NCI-H1092 (cell line): ENCODE data around the gene SLC36A1.
"Not testable (repeated sequence)": the region's sequence is repeated elsewhere in the genome, so short reads cannot be mapped to it uniquely, and the experiment has no call there.

Experiments used
- DNase-seq: peaks from one replicate; lab custom pipeline; 2025; lab: John Stamatoyannopoulos, UW

The SLC36A1 gene

GRCh38 chr5:151447174-151448037 lies at the start of gene SLC36A1:
SLC36A1 (plus strand) TSS chr5:151447603; CDS start chr5:151458793, 11,190 bp downstream.
- peak; percentile 84 for DNase-seq

GRCh38 chr5:151405334-151406160 lies 41.9 kb upstream of the SLC36A1 start:
- DNase-seq, result no peak

GRCh38 chr5:151406322-151406947 lies 41.0 kb upstream of the SLC36A1 start:
- DNase-seq, result no peak

- DNase-seq, result no peak
Observed at GRCh38 chr5:151408591-151409230, 38.7 kb upstream of the SLC36A1 start.

GRCh38 chr5:151413800-151414199 lies 33.6 kb upstream of the SLC36A1 start:
- no peak for DNase-seq

- no peak for DNase-seq
Observed at GRCh38 chr5:151414536-151414935, 32.9 kb upstream of the SLC36A1 start.

GRCh38 chr5:151417712-151418111 lies 29.7 kb upstream of the SLC36A1 start:
- no peak for DNase-seq

GRCh38 chr5:151420127-151420526 lies 27.3 kb upstream of the SLC36A1 start:
- DNase-seq, result no peak

GRCh38 chr5:151424892-151425523 lies 22.4 kb upstream of the SLC36A1 start:
- DNase-seq, result no peak

GRCh38 chr5:151426347-151426746 lies 21.1 kb upstream of the SLC36A1 start:
- not testable (repeated sequence) for DNase-seq

- no peak for DNase-seq
Observed at GRCh38 chr5:151427258-151427657, 20.1 kb upstream of the SLC36A1 start.

- no peak for DNase-seq
Observed at GRCh38 chr5:151430731-151431130, 16.7 kb upstream of the SLC36A1 start.

- no peak for DNase-seq
Observed at GRCh38 chr5:151431666-151432065, 15.7 kb upstream of the SLC36A1 start.

- DNase-seq, result no peak
Observed at GRCh38 chr5:151432210-151432609, 15.2 kb upstream of the SLC36A1 start.

GRCh38 chr5:151434570-151435237 lies 12.7 kb upstream of the SLC36A1 start:
- DNase-seq, result no peak

GRCh38 chr5:151448038-151448985 lies 909 bp downstream of the SLC36A1 start:
- DNase-seq, result no peak

GRCh38 chr5:151449297-151449696 lies 1.9 kb downstream of the SLC36A1 start:
- DNase-seq, result no peak

GRCh38 chr5:151449839-151450238 lies 2.4 kb downstream of the SLC36A1 start:
- no peak for DNase-seq

- no peak for DNase-seq
Observed at GRCh38 chr5:151450605-151451004, 3.2 kb downstream of the SLC36A1 start.
